ENCODE results near the gene USP22.

USP22 gene

GRCh38 chr17:20952183-20952582 is 90.6 kb downstream of the USP22 start:
- DNase-seq (ENCODE audit: low read depth in 2 of 2), result no peak

Measured in stimulated activated CD8-positive, alpha-beta memory T cell treated with anti-CD3 and anti-CD28 coated beads, Interleukin-2, amount 100 ng/mL, for 48 hours (primary cell).